ENCODE results near the gene LGALS8. TPM values are rescaled to one million over a fixed set of nuclear protein-coding genes. Genes with fewer than 3 reads are reported as not detected.

The LGALS8 gene
- total RNA-seq, 1 donor from 2014 or later: 81.7 TPM

- Histone ChIP-seq H3K27me3 (no peaks in the 10 kb centered on the region), H3K36me3 (no peaks in the 10 kb centered on the region), H3K4me3 (no peak overlapping the region), H3K27ac (no peak overlapping the region), H3K4me1 (peaks cover 7% of the 10 kb centered on the region), H3K9me3 (no peaks in the 10 kb centered on the region)
- ATAC-seq (no peak), DNase-seq (no peak)
- no peak for TF ChIP-seq CTCF (IDR thresholded peaks at IDR 0.05)
- intact Hi-C loops (cut with DNase I): no loop called here
These were observed 8.9 kb upstream of the LGALS8 start for GRCh38 chr1:236514703-236515442.

- no peaks in the 10 kb centered on the region for H3K36me3 ChIP-seq
- no peaks in the 10 kb centered on the region for H3K27me3 ChIP-seq
- no peak for TF ChIP-seq CTCF (IDR thresholded peaks at IDR 0.05)
- no peak overlapping the region for H3K27ac ChIP-seq
- H3K4me3 ChIP-seq: no peak overlapping the region
- no peak for ATAC-seq
- no peak for DNase-seq
- H3K9me3 ChIP-seq: no peaks in the 10 kb centered on the region
- H3K4me1 ChIP-seq: peaks cover 7% of the 10 kb centered on the region
- intact Hi-C loops (cut with DNase I): no loop called here
These were observed 8.3 kb upstream of the LGALS8 start for GRCh38 chr1:236515443-236515958.

GRCh38 chr1:236516929-236517704, 6.7 kb upstream of the LGALS8 start:
- TF ChIP-seq CTCF (IDR thresholded peaks at IDR 0.05): no peak
- intact Hi-C loops (cut with DNase I): no loop called here
- DNase-seq (no peak), ATAC-seq (peak; percentile 65)
- no peaks in the 10 kb centered on the region for H3K36me3 ChIP-seq
- H3K4me1 ChIP-seq: peaks cover 7% of the 10 kb centered on the region
- no peak overlapping the region for H3K4me3 ChIP-seq
- no peaks in the 10 kb centered on the region for H3K27me3 ChIP-seq
- no peaks in the 10 kb centered on the region for H3K9me3 ChIP-seq
- no peak overlapping the region for H3K27ac ChIP-seq

- Histone ChIP-seq H3K27me3 (no peaks in the 10 kb centered on the region), H3K36me3 (no peaks in the 10 kb centered on the region), H3K9me3 (no peaks in the 10 kb centered on the region), H3K4me3 (no peak overlapping the region), H3K27ac (no peak overlapping the region), H3K4me1 (peaks cover 10% of the 10 kb centered on the region)
- intact Hi-C loops (cut with DNase I): no loop called here
- ATAC-seq: no peak
- no peak for TF ChIP-seq CTCF (IDR thresholded peaks at IDR 0.05)
- DNase-seq: no peak
These were observed 5.5 kb upstream of the LGALS8 start for GRCh38 chr1:236518322-236518721.

- Histone ChIP-seq H3K4me1 (peaks cover 16% of the 10 kb centered on the region), H3K4me3 (no peak overlapping the region), H3K27me3 (no peaks in the 10 kb centered on the region), H3K27ac (no peak overlapping the region), H3K36me3 (no peaks in the 10 kb centered on the region), H3K9me3 (no peaks in the 10 kb centered on the region)
- intact Hi-C loops (cut with DNase I): no loop called here
- DNase-seq (no peak), ATAC-seq (no peak)
- TF ChIP-seq CTCF (IDR thresholded peaks at IDR 0.05): no peak
These were observed 3.3 kb upstream of the LGALS8 start for GRCh38 chr1:236520445-236521005.

All from upper lobe of right lung (tissue), 1 donor.